ENCODE results near the gene PGAM2. TPM values are rescaled to one million over a fixed set of nuclear protein-coding genes. Genes with fewer than 3 reads are reported as not detected.
A peak's percentile ranks its signal among the peaks of the same experiment; 100 is the strongest.
"Not testable (repeated sequence)": the region's sequence is repeated elsewhere in the genome, so short reads cannot be mapped to it uniquely, and the experiment has no call there.

The PGAM2 gene
- total and polyA plus RNA-seq, 8 donors: 0.49 to 6.7 (median 0.65) TPM; not detected in 1

- H3K4me1 ChIP-seq: peaks cover 0 to 14% (median 7%) of the 10 kb centered on the region in 3 donors
- no peaks in the 10 kb centered on the region for H3K9me3 ChIP-seq
- TF ChIP-seq CTCF (IDR thresholded peaks at IDR 0.05): no peak
- DNase-seq: no peak
- 100% methylated on average over 2 of the region's 2 CpGs for WGBS, 2 donors
- no peak for FAIRE-seq
- ATAC-seq: no peak
- intact Hi-C loops (cut with DNase I): no loop called here
- no peak overlapping the region for H3K27ac ChIP-seq
- H3K4me3 ChIP-seq: no peak overlapping the region
- no peaks in the 10 kb centered on the region for H3K36me3 ChIP-seq
- H3K27me3 ChIP-seq: no peaks in the 10 kb centered on the region
Observed at GRCh38 chr7:44042221-44042620, 23.1 kb downstream of the PGAM2 start.

GRCh38 chr7:44040493-44040891, 24.9 kb downstream of the PGAM2 start:
- intact Hi-C loops (cut with DNase I); H3K4me1 ChIP-seq; H3K36me3 ChIP-seq; H3K27me3 ChIP-seq; FAIRE-seq; H3K9me3 ChIP-seq: not testable (repeated sequence)
- peak in 5 of 6 donors; percentile 40 to 79 (median 58) for DNase-seq
- Histone ChIP-seq H3K27ac (peak overlapping the region in 1 of 4 donors; percentile 60), H3K4me3 (peak overlapping the region in 3 of 4 donors; percentile 7 to 44 (median 37))
- 2 to 4% methylated on average over 5 to 46 of the region's 46 CpGs for WGBS, 2 donors
- peak; percentile 19 to 36 (median 32) for ATAC-seq
- peak in 1 of 4 donors; percentile 12 for TF ChIP-seq CTCF (IDR thresholded peaks at IDR 0.05)

- H3K27me3 ChIP-seq; H3K4me1 ChIP-seq; FAIRE-seq; H3K36me3 ChIP-seq; H3K9me3 ChIP-seq; intact Hi-C loops (cut with DNase I): not testable (repeated sequence)
- peak in 2 of 4 donors; percentile 1 for ATAC-seq
- WGBS, 2 donors: 12 to 30% methylated on average over 5 to 16 of the region's 40 CpGs
- H3K4me3 ChIP-seq: peak overlapping the region in 2 of 4 donors; percentile 37 to 44
- peak overlapping the region in 2 of 4 donors; percentile 44 to 60 for H3K27ac ChIP-seq
- peak in 1 of 6 donors; percentile 22 for DNase-seq
Observed at GRCh38 chr7:44039800-44040492, 25.4 kb downstream of the PGAM2 start.

GRCh38 chr7:44038961-44039558, 26.3 kb downstream of the PGAM2 start:
- H3K36me3 ChIP-seq; H3K4me1 ChIP-seq; H3K27me3 ChIP-seq; H3K9me3 ChIP-seq; intact Hi-C loops (cut with DNase I): not testable (repeated sequence)
- 1 to 8% methylated on average over 12 to 18 of the region's 26 CpGs for WGBS, 2 donors
- H3K4me3 ChIP-seq: peak overlapping the region in 2 of 4 donors; percentile 2 to 20
- peak overlapping the region in 2 of 4 donors; percentile 41 to 54 for H3K27ac ChIP-seq
- DNase-seq (peak; percentile 94 to 99 (median 98)), ATAC-seq (peak; percentile 85 to 93 (median 86)), FAIRE-seq (peak; percentile 79)

- intact Hi-C loops (cut with DNase I); H3K4me3 ChIP-seq; FAIRE-seq; H3K27ac ChIP-seq; H3K27me3 ChIP-seq; H3K4me1 ChIP-seq; ATAC-seq; H3K9me3 ChIP-seq; H3K36me3 ChIP-seq: not testable (repeated sequence)
- WGBS, 2 donors: 10 to 57% methylated on average over 1 to 6 of the region's 12 CpGs
- DNase-seq: peak in 1 of 6 donors; percentile 16
Observed at GRCh38 chr7:44038553-44038952, 26.8 kb downstream of the PGAM2 start.

GRCh38 chr7:44037951-44038350, 27.4 kb downstream of the PGAM2 start:
- H3K4me3 ChIP-seq; H3K9me3 ChIP-seq; H3K36me3 ChIP-seq; ATAC-seq; H3K4me1 ChIP-seq; H3K27ac ChIP-seq; intact Hi-C loops (cut with DNase I); FAIRE-seq; DNase-seq; H3K27me3 ChIP-seq: not testable (repeated sequence)
- WGBS, 2 donors: 23 to 73% methylated on average over 2 of the region's 2 CpGs

GRCh38 chr7:44036364-44036763, 29.0 kb downstream of the PGAM2 start:
- ATAC-seq (peak in 2 of 4 donors; percentile 6 to 9), DNase-seq (peak in 1 of 6 donors; percentile 27)
- H3K27me3 ChIP-seq; intact Hi-C loops (cut with DNase I); H3K4me1 ChIP-seq; H3K4me3 ChIP-seq; H3K27ac ChIP-seq; H3K36me3 ChIP-seq; H3K9me3 ChIP-seq; FAIRE-seq: not testable (repeated sequence)
- 81 to 100% methylated on average over 4 to 10 of the region's 10 CpGs for WGBS, 2 donors

- FAIRE-seq; H3K27me3 ChIP-seq; H3K27ac ChIP-seq; ATAC-seq; DNase-seq; intact Hi-C loops (cut with DNase I); H3K4me3 ChIP-seq; H3K36me3 ChIP-seq; H3K4me1 ChIP-seq; H3K9me3 ChIP-seq: not testable (repeated sequence)
- 91 to 94% methylated on average over 12 to 18 of the region's 18 CpGs for WGBS, 2 donors
Observed at GRCh38 chr7:44033971-44034844, 31.2 kb downstream of the PGAM2 start.

- H3K36me3 ChIP-seq; DNase-seq; intact Hi-C loops (cut with DNase I); ATAC-seq; H3K27me3 ChIP-seq; H3K9me3 ChIP-seq; H3K27ac ChIP-seq; H3K4me3 ChIP-seq; H3K4me1 ChIP-seq; FAIRE-seq: not testable (repeated sequence)
- 79 to 91% methylated on average over 6 of the region's 6 CpGs for WGBS, 2 donors
Observed at GRCh38 chr7:44032031-44032430, 33.3 kb downstream of the PGAM2 start.

Measured in pancreas (tissue), 10 donors.